Left renal cortex interstitium (tissue), 4 donors: ENCODE data around the gene SLC16A2. TPM values are rescaled to one million over a fixed set of nuclear protein-coding genes. Genes with fewer than 3 reads are reported as not detected.

Experiments used
- DNase-seq, 4 donors: peaks; one replicate each; pipeline ENCODE4 v3.0.0-alpha.2; 2013; ENCODE audit warnings: low read depth in 4 of 4, low spot score in 2 of 4, missing footprints in 1 of 4
- polyA plus RNA-seq, 4 donors: library from polyadenylated mRNA; unstranded; fragments of 120-200 nt; gene quantifications; one replicate each; pipeline ENCODE4 v1.2.1, GENCODE V29; 2013; ENCODE audit not compliant: insufficient read length in 4 of 4

The SLC16A2 gene
- 10 to 100 TPM; 25.4 to 34.0 (median 30.8) TPM for polyA plus RNA-seq

DNA sequence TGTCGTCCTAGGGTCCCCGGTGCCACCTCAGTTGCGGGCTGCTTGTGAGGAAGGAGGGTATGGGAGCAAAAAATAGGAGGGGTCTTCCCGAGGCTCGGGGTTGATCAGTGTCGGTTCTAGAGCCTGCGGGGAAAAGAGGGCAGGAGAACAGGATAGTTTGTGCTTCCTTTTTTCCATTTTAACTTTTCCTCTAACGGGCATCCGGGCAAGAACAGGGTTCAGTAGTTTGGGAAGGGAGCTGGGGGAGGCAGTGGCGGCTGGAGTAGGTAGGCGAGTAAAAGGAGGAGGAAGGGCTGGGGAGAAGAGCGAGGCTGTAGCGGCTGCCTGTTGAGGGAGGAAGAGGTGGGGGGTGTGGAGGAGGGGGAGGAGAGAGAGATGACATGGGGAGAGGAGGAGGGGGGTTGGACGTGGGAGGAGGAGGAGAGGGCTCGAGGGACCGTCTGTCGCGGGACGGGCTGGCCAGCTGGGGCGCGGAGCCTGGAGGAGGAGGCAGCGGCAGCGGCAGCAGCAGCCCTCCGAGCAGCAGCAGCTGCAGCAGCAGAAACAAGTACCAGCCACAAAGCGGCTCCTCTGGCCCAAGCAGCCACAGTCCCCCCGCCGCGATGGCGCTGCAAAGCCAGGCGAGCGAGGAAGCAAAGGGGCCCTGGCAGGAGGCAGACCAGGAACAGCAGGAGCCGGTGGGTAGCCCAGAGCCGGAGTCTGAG lies at the start of gene SLC16A2:
TSS of gene SLC16A2 (plus strand) at position 458 of the 704 bp plus-strand sequence. CDS start at position 603, 145 bp downstream.
- DNase-seq: peak; percentile 47 to 75 (median 66)

DNA sequence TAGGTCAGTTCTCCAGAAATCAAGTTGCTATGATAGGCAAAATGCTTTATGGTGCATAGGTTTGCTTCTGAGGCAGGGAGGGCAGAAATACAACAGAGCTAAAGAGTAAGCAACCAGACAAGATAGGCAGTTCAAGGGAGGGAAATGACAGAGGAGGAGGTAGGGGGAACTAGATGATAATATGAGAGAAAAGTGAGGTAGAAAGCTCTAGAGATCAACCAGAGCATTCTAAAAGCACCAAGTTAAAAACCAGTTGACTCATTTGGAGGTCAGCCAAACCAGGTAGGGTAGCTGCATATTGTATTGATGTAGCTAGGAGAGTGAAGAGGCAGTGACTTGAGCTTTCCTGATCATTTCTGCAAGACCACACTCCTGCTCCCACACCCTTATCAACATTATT lies 49.0 kb upstream of the SLC16A2 start:
- DNase-seq: no peak

DNA sequence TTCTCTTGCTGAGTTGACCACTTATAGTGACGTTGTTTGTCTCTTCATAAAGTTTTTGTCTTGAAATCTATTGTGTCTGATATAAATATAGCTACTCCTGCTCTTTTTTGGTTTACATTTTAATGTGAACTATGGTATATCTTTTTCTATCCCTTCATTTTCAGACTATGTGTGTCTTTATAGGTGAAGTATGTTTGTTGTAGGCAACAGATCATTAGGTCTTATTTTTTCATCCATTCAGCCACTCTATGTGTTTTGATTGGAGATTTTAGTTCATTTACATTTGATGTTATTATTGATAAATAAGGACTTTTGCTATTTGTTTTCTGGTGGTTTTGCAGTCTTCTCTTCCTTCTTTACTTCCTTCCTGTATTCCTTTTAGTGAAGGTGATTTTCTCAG lies 44.0 kb upstream of the SLC16A2 start:
- DNase-seq: no peak

DNA sequence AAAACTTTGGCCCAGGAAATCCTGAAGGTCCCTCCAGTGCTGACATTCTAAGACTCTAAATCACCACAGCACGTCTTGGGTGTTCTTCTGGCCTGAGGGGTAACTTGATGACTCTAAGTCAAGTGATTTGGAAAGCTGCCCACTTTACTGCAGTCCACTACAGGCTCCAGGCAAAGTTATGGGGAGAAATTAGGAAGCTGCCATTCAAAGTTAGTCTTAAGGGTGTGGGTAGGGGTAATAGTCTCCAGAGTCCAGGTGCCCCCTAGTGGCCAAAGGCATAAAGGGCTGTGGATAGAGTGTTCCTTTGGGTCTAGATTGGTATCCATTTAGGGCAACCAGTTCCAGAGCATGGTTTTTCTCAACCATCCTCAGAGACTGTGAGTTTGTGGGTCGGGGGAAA lies 38.7 kb upstream of the SLC16A2 start:
- DNase-seq: peak in 2 of 4 donors; percentile 7 to 10

DNA sequence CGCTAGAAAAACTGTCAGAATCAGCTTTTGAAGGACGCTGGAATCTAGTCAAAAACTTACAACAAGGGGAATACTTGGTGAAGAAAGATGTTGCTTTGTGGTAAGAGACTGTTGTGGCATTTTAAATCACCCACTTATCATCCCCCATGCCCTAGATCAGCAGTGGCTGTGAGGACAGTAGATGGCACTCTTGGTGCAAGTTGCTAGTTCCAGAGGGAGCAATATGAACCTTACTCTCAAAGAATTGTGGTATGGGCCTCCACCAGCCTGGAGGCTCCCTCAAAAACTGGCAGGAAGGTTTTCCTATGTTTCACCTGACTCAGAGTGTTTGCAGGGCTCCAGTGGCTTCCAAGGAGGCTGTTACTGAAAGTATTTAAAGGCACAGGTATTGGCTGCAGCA lies 37.7 kb upstream of the SLC16A2 start:
- DNase-seq: peak in 1 of 4 donors; percentile 16

DNA sequence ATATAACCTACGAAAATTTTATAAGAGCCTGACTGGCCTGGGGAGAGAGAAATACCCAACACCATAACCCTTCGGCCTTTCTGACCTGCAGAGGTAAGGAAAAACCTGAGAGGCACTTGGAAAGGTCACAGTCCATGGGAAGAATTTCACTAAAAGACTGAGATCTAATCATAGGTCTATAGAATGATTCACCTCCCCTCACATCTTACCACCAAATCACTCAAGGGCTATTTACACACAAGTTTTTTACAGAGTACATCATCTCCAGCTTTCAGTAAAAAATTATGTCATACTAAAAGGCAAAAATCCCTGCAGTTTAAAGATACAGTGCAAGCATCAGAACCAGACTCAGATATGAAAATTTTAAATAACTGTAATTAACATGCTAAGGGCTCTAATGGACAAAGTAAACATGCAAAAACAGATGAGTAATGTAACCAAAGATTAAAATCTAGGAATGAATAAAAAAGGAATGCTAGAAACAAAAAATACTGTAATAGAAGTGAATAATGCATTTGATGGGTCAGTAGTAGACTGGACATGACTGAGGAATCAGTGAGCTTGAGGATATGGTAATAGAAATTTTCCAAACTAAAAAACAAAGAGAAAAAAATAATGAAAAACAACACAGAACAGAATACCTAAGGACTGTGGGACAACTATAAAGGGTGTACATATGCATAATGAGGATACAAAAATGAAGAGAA lies 32.1 kb upstream of the SLC16A2 start:
- no peak for DNase-seq

DNA sequence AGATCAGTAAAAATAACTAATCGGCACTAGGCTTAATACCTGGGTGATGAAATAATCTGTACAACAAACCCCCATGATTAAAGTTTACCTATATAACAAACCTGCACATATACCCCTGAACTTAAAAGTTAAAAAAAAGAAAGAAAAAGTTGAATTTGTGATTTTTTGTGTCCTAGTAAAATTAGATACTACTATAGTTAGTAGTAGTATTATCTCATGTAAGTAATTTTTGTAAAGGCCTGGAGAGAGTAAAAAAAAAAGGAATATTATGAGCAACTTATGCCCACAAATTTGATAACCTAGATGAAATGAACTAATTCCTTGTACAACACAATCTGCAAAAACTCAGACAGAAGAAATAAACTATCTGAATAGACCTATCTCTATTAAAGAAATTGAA lies 25.7 kb upstream of the SLC16A2 start:
- no peak for DNase-seq

DNA sequence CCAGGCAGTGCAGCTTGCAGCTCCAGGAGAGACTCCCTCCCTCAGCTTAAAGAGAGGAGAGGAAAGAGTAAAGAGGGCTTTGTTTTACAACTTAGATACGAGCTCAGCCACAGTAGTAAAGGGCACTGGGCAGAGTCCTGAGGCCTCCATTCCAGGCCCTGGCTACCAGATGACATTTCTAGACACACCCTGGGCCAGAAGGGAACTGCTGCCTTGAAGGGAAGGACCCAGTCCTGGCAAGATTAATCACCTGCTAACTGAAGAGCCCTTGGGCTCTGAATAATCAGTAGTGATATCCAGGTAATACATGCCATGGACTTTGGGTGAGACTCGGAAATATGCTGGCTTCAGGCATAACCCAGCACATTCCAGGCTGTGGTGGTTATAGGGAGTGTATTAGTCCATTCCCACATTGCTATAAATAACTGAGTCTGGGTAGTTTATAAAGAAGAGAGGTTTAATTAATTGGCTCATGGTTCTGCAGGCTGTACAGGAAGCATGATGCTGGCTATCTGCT lies 15.3 kb upstream of the SLC16A2 start:
- DNase-seq: no peak

DNA sequence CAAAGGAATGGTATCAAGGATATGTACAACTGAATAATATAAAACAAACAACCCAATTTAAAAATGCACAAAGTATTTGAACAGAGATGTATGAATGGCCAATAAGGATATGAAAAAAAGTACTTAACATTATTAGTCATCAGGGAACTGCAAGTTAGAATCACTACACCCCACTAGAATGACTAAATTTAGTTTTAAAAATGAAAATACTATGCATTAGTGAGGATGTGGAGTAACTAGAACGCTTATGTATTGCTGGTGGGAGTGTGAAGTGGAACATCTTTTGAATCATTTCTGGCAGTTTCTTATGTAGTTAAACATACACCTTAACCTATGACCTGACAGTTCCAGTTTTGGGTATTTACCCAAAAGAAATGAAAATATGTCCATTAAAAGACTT lies 13.0 kb upstream of the SLC16A2 start:
- no peak for DNase-seq

DNA sequence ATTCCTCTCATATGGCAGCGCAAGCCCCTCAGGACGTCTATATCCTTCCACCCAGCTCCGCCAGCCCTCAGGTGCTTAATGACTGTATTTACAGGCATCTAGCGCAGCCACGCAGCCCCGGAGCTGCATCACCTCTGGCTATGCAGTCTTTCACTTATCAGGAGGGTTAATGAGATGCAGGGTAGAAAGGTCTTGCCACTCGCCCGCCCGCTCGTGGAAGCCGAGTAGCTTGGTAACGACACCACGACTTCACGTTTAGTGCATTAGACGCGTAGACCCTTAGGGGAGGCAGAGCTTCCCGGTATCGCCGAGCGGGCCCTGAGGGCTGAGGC lies 1.5 kb upstream of the SLC16A2 start:
- peak in 1 of 4 donors; percentile 4 for DNase-seq

DNA sequence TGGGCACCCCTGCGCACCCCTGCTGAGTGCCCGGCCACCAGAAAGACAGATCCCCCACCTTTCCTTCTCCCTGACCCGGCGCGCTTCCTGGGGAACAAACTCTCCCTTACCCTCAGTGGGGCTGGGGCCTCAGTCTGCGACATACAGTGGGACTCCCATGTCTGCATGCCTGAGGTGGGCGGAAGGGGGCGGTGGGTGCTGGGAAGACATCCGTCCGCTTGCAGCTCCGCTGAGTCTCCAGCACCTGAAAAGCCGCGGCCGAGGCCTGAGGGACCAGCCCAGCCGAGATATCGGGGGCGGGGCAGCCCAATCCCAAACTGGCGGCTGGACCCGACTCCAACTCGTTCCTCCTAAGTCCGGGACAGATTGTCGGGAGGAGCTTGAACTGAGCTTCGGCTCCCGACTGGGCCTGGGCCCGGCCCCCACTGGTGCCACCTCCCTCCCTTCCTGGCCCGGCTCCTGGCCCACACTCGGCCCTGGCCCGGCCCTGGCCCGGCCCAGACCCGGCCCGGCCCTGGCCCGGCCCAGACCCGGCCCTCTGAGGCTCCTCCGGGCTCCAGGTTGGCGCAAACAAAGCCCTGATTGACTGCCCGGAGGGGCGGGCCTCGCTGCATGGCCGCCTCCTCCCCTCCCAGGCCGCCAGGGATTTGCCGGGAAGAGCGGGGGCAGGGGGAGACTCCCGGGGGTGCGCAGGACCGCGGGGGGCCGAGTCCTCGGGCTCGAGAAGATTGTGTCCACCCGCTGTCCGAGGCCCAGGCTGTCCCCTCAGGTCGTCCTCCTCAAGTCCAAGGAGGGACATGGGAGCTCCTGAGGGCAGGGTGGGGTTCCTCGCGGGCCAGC lies 877 bp upstream of the SLC16A2 start:
- DNase-seq: peak; percentile 17 to 39 (median 36)

DNA sequence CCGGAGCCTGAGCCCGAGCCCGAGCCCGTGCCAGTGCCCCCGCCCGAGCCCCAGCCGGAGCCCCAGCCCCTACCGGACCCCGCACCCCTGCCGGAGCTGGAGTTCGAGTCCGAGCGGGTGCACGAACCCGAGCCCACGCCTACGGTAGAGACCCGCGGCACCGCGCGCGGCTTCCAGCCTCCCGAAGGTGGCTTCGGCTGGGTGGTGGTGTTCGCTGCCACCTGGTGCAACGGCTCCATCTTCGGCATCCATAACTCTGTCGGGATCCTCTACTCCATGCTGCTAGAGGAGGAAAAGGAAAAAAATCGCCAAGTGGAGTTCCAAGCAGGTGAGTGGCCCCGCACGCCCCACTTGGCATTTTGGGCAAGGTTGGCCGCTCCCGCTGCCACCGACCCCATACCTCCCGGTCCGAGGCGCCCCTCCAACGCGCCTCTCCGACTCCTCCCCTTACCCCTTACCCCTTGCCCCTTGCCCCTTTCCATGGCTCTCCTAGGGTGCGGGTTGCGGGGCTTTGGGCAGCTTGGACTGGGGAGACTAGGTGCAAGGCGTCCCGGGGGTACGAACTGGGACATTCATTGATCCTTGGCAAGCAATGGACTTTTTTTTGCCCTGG lies 553 bp downstream of the SLC16A2 start:
- no peak for DNase-seq

DNA sequence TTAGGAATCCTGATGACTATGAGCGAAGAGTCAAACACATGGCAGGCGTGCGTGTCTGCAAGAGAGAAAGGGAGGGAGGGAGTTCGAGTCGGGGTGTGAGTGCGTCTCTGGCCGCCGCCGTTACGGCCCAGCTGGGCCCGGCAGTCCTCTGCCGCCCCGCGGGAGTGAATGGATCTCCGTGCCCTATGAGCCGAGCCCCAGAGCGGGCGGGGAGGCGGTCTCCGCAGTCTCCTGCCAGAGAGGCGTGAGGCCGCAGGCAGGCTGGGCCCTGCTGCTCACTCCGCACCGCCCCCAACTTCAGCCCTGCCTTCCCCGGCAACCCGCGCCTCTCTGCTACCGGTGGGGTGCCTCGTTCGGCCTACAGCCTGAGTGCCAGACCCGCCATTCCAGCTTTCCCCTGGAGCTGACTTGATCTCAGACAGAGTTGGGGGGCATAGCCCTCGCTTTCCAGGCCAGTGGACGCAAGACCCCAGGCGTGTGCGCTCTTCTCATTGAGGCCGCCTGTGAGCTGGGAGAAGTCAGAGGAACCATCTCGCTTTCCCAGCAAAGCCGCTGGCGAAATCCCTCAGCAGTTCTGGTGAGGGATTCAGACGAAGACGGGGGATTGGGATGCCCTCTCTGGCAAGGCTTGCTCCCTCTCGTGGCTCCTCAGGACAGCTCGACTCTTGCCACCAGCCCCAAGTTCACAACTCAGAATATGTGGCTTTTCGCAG lies 1.4 kb downstream of the SLC16A2 start:
- peak in 3 of 4 donors; percentile 19 to 31 (median 27) for DNase-seq

DNA sequence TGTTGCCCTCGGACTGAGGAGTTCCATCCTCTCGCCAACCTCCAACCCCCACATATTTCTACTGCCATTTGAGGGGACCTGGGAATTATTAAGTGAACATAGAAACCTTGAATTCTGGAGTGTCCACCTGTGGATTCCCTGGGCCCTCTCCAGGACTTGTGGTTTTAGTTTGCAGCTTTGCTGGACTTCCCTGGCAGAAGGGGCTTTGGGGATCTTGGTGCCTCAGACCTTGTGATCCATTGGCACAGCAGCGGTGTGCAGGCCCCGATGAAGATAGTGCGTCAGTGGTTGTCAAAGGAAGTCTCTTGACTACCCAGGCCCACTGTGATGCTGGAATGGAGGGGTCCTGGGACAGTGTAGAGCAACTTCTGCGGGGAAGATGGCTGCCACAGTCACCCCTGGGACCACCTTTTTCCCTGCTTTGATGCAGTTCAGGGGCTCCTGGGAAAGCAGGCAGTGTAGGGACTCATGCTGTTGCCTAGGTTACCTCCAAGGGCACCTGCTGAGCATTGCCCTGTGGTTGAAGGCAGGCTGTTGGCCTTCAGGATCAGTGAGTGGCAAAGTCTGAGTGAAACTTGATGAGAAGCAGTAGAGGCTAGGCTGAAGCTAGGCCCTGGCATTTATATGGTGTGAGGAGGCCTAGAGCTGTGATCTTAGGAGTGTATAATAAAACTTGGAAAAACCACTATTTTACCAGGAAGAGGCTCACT lies 2.2 kb downstream of the SLC16A2 start:
- DNase-seq: no peak

DNA sequence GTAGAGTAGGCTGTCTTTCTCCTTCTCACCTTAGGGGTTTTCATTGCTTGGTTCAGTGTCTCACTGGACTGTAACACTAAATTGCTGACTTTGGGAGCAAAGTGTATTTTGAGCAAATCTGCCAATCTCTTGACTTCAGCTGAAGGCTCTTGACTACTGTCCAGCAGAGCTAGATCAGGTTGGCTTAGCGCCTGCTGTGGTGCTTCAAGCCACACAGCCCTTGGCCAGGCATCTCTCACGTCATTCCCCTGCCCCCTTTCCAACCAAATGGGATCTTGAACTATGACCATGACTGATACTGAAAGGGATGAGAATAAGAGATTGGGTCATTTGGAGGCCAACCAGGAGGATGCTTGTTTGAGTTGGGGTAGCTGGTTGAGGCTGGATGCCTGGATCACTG lies 4.8 kb downstream of the SLC16A2 start:
- no peak for DNase-seq

DNA sequence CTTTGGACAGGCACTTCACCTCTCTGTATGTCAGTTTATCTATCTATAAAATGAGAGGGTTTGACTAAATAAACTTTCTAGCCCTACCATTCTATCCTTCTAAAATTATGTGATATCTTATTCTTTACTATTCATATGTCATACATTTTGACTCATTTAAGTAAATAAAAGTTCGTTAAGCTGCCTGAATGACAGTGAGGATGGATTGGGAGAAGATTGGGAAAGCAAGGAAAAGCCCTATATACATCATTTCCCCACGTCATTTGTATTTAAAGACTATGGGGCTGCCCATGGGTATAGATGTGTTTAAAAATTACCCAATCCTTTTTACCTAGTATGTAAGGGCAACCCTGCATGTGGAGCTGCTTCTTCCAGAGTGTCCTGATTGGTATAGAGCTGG lies 5.3 kb downstream of the SLC16A2 start:
- no peak for DNase-seq

DNA sequence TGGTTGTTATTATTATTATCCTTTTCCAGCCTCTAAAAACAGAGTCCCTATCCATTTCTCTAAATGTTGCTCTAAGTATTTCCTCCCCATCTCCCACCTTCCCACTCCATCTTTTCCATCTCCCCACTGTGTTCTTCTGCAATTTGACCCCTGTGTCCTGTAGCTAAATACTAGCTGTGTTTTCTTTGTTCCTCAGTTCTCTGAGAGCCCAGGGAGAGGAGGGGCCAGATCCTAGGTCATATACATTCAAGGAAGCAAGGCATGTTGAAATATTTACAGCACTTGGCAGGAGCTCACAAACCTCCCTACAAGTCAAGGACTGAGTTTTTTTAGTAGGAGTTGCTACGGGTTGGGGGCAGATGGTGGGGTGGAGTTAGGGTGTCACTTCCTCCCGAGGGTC lies 10.5 kb downstream of the SLC16A2 start:
- DNase-seq: peak in 1 of 4 donors; percentile 27

DNA sequence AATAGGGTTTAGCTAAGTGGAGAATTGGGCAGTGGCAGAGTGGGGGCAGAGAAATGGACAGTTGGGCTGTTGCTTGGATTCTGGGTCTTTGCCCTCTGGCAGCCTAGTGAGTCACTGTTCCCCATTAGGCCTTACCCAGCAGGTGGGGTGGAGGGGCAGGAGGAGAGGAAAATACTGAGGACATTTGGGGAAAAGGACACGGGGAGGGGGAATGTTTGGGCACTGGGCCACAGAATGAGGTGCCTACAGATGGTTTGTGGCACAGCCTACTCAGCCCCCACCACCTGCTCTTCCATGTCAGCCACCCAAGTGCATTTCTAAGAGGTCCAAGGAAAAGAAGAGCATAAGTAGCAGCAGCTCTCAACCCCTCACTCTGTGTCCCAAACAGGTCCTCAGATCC lies 13.0 kb downstream of the SLC16A2 start:
- no peak for DNase-seq

DNA sequence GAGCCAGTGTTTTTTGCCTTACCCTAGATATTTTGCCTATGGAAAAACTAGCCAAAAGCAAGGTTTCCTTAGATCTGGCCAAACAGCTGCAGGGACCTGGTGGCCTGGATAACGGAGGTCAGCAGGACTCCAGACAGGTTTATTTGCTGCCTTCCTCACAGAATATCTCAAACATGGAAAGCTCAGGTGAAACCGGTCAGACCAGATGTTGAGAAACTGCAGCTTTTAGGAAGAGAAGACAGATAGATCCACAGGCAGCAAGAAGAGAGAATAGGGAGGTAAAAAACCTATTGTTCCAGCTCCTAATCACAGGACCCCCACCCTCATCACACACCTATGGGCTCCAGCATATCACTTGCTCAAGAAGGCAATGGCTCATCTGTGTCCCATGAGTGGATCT lies 16.2 kb downstream of the SLC16A2 start:
- no peak for DNase-seq
